GM15510 (cell line): ENCODE measurements around the gene NSG1.

Experiments
- POLR2A ChIP-seq: IDR thresholded peaks from 3 replicates; pipeline ENCODE4 v1.6.1; 2011; ENCODE audit warnings: borderline replicate concordance; ENCODE audit not compliant: insufficient read length; ENCODE audit errors: extremely low read depth

The NSG1 gene

DNA sequence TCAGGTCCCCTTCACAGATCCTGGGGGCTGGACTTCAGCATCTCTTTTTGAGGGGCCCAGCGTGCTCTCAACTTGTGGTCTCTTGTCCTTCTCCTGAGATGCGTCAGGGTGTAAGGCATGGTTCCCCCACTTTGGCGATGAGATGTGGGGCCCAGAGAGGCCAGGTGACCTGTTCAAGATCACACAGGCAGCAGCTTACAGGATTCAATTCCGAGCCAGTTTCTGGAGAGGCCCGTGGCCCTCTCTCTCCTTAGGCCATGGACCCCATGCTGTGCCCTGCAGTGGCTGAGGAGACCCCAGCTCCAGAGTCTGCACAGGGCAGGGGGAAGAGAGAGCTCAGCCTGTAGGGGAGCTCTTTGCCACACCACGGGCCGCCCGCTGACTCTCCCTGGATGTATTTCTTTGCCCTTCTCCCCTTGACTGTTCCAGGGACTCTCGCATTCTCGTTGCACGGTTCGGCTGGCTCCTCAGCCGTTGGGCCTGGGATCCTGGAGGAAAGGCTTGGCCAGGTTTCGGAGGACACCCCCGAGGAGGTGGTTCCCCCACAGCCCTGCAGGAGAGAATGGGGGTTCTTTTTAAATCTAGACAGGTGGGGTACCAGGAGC lies 18.6 kb downstream of the NSG1 start:
- no peak for TF ChIP-seq POLR2A

DNA sequence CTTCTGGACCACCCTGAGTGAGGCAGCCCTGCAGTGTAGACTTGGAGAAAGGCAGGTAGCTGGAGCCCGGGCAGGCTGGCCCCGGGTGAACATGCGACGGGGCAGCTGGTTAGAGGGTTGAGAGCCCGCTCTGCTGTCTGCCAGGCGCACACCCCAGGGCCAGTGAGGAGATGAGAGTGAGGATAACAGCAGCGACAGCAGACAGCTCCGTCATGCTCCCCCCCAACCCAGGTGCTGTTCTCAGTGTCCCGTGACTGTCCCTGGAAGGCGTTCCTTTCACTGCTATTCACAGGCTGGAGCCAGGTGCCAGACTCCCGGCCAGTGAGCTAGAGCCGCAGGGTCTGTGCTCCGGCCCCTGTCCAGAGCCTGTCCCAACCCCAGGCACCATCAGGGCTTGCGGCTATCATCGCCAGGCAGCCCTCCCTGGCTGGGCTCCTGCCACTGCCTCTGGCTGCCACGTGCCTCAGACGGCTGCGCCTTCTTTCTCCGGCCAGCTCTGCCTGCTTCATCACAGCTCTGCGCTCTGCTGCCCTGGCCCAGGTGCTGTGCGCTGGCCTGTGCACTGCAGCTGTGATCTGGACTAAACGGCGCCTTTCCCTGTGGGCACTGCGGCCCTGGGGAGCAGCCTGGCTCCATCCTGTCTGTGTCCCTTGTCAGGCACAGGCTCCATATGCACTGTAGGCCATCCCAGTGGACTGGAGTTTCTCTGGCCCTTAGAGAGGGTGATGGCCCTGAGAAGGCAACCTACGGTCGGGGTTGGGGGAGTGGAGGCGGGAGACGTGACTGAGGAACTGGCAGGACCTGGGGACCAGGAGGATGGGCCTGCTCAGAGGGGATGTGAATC lies 19.8 kb downstream of the NSG1 start:
- no peak for TF ChIP-seq POLR2A

DNA sequence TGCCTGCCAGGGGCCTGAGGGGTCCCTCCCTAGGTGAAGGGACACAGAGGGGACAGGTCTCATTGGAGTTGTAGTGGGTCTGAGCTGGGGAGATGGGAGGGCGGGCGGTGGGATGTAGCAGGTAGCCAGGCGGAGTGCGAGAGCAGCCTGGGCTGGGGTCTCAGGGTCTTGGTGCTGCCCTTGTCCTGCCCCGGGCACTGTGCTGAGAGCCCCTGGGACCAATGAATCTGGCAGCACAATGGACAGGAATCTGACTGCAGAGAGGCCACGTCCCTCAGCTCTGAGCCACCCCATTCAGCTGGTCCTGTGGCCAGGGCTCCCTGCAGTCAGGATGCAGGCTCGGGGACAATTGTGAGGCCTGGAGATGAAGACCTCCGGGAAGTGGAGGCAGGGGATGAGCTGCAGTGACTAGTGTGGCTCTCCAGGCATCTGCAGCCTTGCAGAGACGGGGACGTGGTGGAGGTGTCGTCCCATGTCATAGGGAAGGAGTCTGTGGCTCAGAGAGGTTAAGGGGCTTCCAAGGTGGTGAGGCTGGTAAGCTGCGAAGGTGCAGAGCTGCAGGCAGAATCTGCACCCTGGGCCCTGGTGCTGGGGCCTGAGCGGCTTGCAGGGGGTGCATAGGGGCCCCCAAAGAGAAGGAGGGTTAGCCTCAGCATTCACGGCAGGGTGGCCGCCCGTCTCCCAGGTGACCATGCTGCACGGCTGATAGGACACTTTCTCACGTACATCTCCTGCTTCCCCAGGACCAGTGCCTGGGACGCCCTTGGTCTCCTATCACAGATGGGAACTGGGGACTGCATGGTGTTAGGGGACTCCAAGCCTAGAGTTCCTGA lies 20.6 kb downstream of the NSG1 start:
- no peak for TF ChIP-seq POLR2A

DNA sequence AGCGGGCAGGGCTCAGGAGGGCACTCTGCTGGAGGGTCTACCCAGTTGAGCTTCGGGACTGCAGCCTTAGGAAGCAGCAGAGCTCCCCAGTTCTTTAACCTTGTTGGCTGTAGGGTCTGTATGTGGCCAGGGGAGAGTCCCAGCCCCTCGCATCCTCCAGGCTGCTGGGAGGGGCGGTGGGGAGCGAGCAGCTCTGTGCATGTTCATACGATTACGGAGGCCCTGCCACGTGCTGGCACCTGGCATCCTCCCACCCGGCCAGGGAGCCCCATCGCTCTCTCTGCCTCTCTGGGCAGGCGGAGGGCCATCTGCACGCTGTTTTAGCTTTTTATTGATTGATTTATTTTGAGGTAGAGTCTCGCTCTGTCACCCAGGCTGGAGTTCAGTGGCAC lies 21.2 kb downstream of the NSG1 start:
- TF ChIP-seq POLR2A, result no peak

DNA sequence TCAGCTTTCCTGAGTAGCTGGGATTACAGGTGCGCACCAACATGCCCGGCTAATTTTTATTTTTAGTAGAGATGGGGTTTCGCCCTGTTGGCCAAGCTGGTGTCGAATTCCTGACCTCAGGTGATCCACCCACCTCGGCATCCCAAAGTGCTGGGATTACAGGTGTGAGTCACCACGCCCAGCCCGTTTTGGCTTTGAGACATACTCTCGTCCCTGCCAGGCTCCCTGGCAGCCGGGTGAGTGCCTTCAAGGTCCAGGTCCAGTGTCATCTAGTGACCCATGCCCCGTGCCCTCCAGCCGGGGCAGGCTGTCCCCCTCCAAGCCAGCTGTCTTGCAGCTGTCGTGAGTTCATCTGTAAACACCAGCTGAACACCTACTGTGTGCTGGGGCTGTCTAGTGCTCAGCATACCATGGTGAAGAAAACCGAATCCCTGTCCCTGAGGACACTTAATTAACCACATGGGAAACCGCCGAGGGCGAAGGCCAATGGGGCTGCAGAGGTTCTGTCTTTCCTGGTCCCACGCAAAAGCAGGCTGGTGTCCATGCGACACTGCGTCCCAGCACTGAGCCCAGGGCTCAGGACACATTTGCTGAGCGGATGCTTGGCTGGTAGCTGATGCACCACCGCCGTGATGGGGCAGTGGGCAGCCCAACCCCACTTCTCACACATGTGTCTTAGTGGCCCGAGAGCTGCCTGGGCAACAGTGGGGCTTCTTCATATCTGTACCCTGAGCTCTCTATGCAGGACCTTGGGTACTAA lies 21.9 kb downstream of the NSG1 start:
- TF ChIP-seq POLR2A, result no peak

- TF ChIP-seq POLR2A, result no peak
These were observed 22.7 kb downstream of the NSG1 start for GRCh38 chr4:4409416-4410115.

DNA sequence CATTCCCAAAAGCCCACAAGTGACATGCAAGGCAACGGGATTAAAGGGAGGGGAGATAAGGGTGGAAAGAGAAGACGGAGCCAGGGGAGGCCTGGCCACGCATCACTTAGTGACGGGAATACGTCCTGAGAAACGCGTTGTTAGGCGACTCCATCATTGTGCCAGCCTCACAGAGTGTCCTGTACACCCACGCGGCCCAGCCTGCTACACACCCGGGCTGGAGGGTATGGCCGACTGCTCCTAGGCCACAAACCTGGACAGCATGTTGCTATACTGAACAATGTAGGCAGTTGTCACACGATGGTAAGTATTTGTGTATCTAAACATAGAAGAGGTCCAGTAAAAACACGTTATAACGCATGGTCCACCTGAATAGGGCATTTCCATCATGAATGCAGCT lies 23.4 kb downstream of the NSG1 start:
- TF ChIP-seq POLR2A, result no peak

DNA sequence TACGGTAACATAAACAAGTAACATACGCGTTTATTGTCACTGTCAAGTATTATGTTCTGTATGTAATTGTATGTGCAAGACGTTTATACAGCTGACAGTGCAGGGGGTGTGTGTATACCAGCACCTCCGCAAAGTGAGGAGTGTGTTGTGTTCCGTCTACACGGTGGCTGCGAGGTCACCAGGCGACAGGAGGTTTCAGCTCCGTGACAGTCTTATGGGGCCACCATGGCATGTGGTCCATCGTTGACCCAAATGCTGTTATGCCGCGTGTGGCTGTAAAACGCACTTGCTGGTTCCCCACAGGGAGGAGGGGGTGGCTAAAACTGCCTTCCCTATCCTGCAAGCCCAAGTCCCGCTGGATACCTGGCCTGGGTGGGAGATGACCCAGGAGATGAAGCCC lies 25.0 kb downstream of the NSG1 start:
- no peak for TF ChIP-seq POLR2A

DNA sequence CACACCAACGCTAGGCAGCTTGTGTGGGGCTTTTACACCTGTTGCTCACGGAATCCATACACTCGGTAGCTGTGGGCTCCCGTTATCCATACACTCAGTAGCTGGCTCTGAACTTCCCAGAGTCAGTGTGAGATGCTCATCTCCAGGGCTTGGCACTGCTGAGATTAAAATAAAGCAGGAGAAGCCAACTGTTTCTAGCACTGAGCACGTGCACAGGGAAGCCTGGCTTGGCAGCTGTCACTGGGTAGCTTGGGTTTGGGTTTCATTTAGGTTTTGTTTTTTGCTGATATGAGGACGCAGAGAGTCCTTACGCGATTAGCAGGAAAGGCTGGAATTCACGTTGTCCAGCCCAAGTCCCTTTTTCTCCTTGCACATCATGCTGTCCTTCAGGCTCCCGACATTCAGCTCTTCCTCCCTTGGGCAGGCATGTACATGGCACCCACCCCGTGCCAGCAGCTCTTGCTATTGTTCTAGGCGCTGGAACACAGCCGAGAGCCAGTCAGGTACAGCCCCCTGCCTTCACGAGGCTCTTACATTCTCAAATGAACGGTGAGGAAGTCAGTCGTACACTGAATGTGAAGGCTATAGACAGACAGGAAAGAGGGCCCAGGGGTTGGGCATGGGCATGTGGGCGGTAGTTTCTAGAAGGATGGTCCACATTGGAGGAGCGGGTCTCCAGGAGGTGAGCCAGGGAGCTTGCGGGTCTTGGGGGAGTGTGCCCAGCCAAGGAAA lies 25.9 kb downstream of the NSG1 start:
- no peak for TF ChIP-seq POLR2A

DNA sequence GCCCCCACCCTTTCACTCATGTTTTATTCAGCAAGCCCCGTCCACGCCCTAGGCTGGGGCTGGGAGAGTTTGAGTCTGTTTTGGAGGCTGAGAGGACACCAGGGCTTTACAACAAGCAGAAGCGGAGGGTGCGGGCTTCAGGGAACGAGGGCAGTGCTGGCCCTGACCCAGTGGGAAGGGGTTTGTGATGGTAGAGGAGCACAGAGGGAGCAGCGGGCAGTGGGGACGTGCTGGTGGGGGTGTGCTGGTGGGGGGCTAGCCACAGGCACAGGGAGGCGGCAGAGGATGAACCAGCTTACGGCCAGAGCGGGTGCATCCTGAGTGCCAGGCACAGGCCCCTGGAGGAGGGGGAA lies 26.4 kb downstream of the NSG1 start:
- TF ChIP-seq POLR2A, result no peak

GRCh38 chr4:4413806-4414205 lies 26.9 kb downstream of the NSG1 start:
- no peak for TF ChIP-seq POLR2A

- no peak for TF ChIP-seq POLR2A
These were observed 28.4 kb downstream of the NSG1 start for GRCh38 chr4:4415107-4415805.
